T-helper 1 cell (primary cell): ENCODE data around the gene TMA7B.

Experiments
- DNase-seq, 5 donors: peaks; one replicate each; pipeline ENCODE4 v3.0.0-alpha.2; 2012 to 2020

Gene TMA7B

DNA sequence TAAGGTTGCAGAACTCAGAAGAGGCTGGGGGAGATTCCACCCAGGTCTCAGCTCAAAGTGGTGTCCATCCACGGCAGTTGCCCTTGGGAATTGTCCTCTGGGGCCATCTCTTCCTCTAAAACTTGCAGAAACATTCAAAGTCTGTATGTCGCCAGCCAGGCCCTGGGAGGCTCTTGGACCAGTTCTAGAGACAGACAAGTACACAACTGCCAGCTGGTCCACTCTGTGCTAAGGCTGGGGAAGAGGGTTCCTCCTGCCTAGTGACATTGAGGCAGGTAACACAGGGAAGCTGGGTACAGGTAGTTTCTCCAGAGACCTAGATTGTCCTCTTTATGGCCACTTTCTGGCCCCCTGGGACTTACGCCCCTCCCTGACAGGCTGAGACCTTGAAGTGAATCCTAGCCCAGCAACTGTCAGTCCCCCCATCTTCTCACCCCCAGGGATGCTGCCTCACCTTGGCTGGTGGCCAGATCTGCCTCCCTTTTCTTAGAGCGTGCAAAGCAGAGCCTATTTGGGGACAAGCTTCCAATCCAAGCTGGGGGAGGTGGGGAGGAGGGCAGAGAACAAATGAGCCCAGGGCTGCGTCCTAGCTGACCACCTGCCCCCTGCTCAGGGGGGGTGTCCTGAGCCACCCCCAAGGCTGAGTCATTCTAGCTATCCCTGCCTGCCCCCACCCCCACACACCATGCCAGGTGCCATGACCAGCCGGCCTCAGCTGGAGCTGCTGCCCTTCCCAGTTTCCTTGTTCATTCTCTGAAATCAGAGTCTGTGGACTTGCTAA is 42.9 kb downstream of the TMA7B start:
- DNase-seq: no peak

DNA sequence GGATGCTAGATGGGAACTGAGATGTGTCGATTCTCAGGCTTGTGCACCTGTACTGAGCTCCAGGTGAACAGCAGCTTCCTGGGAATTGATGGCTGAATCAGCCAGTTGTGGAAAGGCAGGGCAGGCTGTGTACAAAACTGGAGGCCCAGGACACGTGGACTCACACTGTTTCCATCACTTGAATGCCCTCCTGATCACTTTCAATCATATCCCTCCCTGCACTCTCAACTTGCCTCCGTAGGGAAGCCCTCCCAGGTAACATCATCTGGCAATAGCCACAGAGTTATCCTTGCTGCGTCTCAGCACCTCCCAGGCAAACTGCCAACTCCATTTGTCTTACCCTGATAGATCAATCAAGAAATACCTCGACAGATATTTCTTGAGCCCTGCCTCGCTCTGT is 44.6 kb downstream of the TMA7B start:
- no peak for DNase-seq

DNA sequence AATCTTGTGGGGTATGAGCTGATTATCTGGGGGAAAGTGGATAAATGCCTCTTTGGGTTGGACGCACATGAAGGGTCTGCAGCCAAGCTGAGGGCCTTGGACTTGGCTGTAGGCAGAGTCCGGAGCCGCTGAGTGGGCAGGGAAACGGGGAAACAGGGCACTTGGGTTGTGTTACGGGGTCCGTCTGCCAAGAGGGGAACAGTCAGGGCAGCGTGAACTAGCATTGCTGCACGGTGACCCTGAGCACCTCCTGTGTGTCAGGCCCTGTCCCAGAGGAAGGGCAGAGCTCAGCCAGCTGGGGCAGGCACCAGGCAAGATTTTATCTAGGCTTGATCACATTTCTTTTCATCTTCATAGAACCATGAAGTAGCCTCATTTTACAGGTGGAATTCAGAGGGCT is 46.4 kb downstream of the TMA7B start:
- DNase-seq: no peak

DNA sequence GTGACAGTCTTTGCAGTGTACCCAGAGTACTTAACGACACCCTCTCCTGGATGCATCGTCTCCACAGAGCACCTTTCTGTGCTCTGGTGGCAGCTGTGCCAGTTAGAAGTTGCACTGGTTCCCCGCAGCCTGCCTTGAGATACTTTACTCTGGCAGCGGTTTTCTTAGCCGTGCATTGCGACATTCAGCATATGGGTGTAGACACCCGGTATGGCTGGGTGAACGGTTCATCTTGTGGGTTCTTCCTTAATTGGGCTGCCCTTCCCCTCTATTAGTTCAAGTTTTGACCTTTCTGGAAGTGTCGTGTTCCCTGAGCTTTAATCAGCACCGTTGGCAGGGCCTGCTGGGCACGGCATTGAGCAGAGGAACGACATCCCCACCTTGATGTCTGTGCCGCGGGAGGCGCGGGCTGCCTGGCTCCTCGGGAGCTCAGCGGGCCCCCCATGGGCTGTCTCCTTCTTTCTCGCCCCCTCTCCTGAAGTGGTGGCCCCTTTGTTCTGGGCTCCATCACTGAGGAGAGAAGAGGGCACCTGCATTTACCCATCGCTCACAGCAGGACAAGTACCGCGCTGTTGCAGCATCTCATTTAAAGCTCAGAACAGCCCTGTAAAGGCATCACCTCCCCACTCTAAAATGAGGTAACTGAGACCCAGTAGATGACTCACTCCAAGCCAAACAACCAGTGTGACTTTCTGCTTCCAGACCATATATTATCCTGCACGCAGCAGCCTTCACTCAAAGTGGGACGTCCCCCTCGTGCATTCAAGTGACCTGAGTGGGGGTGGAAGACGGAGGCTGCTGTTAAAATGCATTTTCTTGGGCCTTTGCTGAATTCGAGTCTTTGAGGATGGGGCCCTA is 47.9 kb downstream of the TMA7B start:
- no peak for DNase-seq

DNA sequence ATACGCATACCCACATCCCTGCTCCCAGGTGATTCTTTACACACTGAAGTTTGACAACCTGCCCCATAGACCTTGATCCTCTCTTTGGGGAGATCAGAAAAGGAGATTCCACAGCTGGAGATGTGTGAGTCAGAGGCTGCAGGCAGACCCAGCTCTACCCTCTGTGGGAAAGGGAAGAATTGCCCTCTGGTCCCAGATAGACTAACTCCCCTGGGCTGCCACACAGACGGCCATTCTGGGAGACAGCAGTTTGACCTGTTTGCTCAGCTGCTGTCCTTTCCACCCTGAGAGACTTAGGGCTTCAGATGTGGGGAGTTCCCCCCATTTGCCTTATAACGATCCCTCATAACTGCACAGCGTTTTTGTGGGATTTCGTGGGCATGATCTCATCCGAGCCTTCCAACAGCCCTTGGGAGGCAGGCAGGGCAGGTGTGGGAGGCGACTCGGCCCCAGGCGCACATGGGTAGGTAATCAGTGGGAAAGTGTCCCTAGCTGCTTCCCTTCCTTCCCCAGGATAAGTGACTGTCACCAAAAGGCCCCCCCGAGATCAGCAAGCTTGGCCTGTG is 48.6 kb downstream of the TMA7B start:
- DNase-seq: no peak

DNA sequence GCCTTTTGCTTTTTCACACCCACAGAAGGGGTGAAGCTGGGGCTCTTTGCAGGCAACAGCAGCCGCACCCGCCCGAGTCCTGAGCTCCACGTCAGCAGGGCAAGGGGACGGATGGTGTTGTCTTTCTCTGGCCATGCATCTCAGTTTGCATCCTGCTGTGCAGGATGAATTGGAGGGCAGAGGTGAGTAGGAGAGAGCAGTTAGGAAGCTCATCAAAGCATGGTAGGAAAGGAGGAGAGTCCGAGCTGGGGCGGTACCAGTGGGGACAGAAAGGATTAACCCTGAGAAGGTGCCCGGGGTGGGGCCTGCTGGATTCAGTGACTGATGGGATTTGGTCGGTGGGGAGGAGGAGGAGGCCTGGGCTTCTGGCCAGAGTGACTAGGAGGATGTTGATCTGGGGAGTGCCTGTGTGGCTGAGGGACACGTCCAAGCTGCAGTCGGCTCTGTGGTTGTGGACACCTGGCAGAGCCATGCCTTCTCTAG is 49.1 kb downstream of the TMA7B start:
- DNase-seq: no peak

DNA sequence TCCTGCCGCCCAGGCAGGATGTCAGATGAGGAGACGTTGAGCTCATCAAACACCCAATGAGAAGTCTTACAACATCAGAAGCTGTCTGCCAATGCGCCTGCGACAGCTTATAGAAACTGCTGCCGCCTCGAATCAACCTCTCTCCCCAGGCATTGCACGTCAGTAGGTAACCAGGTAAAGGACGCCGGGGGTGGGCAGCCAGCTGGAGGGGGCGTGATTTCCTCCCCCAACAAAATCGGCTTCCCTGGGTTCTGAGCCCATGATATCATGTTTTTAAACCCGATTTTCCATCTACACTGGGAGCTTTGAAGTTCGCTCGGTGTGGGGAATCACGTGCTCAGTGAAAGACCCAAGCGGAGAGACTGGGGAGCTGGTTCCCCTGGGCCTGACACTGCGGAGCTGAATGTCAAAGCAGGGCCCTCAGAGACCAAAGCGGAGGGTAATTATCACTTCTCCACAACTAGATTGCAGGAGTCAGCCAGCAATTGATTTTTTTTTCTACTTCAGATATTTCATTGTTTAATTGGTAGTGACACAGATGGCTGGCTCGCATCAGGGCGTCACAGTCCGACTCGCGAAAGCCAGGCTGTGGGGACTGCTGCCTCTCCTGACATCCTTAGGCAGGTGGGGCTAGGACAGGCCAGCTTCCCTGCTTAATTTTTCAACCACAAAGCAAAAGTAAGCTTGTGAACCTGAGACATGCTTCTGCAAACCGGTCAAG is 49.9 kb downstream of the TMA7B start:
- peak in 2 of 5 donors; percentile 6 to 28 for DNase-seq

DNA sequence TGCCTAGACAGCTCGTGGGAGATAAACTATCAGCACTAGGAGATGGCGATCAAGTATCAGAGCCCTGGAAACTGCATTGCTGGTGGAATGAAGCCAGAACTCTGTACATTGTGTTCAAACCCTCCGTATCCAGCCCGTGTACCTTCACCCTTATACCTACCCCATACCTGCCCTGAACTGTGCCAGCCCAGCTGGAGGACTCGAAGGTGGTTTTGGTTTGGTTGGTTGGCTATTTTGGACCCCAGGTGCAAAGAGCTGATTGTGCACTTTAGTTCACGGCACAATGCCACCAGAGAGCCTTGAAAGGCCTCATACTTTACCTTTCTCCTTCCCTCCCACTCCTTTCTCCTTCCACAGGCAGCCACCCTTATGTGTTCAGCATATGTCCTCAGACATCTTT is 50.5 kb downstream of the TMA7B start:
- no peak for DNase-seq
